AG08396 (cell line): Measurements from ENCODE around the gene IQCB1.
"Not testable (repeated sequence)": the region's sequence is repeated elsewhere in the genome, so short reads cannot be mapped to it uniquely, and the experiment has no call there.

Source experiments
- DNase-seq: peaks from one replicate; pipeline ENCODE4 v3.0.0; 2012; ENCODE audit warnings: low spot score, mixed read lengths

The IQCB1 gene, protein sequence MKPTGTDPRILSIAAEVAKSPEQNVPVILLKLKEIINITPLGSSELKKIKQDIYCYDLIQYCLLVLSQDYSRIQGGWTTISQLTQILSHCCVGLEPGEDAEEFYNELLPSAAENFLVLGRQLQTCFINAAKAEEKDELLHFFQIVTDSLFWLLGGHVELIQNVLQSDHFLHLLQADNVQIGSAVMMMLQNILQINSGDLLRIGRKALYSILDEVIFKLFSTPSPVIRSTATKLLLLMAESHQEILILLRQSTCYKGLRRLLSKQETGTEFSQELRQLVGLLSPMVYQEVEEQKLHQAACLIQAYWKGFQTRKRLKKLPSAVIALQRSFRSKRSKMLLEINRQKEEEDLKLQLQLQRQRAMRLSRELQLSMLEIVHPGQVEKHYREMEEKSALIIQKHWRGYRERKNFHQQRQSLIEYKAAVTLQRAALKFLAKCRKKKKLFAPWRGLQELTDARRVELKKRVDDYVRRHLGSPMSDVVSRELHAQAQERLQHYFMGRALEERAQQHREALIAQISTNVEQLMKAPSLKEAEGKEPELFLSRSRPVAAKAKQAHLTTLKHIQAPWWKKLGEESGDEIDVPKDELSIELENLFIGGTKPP

DNA sequence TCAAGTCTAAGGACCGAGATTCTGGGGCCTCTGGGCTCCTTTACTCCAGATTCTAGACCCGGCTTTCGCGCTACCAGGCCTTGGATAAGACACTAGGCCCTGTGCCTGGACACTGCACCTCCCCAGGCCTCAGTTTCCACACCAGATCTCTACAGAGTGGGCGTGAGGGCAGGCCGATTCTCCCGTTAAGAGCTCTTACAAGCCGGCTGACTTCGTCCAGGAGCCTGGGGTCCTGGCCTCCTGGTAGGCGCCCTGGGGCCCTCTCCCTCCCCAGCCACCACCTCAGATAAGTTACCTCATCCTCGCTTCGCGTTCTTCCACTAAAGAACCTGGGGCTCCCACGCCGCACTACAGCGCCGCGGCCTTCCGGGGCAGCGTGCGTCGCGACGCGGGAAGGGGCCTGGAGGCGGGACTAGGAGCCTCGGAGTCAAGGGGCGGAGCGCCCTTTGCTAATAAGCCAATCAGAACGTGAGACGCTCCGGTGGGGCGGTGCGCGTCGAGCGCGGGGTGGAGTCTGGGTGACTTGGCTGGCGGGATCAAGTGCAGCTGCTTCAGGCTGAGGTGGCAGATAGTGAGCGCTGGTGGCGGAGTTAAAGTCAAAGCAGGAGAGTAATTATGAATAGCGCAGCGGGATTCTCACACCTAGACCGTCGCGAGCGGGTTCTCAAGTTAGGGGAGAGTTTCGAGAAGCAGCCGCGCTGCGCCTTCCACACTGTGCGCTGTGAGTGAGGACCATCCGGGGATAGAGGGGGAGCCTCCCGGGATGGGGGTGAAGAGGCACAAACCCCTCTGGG lies at the start of gene IQCB1, which contains the start of gene EAF2:
TSS of gene IQCB1 (minus strand) at position 390 of the 794 bp plus-strand sequence. CDS start 6,100 bp downstream, outside the sequence.
TSS of gene EAF2 (plus strand) at position 539 of the 794 bp plus-strand sequence. CDS start at position 616, 77 bp downstream.
- DNase-seq = peak; percentile 98

DNA sequence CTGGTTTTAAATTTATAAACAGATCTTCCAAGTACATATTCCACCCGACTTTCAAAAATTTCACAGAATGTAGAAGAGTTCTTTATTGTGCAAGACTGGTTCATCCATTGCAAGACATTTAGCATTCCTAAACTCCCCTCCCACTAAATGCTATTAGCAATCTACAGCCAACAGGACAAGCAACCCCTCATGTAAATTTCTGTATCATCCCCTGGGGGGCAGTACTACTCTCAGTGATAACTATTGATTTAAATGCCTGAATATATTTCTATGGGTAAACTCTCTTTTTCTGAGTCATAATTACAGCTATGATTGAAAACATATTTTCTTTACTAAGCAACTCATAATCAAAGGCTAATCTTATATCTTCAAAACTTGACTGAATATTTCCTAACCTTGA lies 48.6 kb upstream of the IQCB1 start:
- peak; percentile 11 for DNase-seq

DNA sequence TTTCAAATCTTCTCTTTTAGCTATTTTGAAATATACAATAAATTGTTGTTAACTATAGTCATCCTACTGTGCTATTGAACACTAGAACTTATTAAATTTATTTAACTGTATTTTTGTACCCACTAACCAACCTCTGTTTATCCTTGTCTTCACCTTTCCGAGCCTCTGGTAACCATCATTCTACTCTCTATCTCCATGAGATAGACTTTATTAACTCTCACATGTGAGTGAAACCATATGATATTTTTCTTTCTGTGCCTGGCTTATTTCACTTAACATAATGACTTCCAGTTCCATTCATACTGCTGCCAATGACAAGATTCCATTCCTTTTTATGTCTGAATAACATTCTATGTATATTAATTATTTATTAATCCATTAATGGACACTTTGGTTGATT lies 43.6 kb upstream of the IQCB1 start:
- no peak for DNase-seq

DNA sequence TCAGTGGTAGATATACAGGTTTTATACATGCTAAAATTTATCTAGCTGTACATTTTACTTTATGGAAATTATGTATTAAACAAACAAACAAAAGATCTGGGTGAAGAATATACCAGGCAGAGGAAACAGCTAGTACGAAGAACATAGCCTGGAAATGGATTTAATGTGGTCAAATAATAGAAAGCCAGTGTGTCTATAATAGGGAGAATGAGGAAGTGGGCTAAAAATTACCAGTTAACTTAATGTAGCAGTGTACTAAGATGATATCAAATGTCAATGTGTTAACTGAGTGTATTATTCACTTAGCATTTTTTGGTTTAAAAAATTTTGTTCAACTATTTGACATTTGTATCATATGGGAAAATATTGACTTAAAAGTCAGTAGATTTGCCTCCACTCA lies 36.6 kb upstream of the IQCB1 start:
- no peak for DNase-seq

DNA sequence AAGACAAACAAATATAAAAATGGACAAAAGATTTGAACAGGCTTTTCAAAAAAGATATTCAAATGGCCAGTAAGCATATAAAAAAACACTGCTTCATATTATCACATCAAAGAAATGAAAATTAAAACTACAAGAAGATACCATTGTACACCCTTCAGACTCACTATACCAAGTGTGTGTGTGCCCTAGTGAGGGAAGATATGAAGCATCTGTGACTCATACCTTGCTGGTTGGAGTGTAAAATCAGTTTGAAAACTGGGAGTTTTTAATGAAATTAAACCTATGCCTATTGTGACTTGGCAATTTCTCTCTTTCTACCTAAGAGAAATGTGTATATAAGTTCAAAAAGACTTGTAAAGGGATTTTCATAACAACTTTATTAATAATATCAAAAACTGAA lies 35.9 kb upstream of the IQCB1 start:
- no peak for DNase-seq

DNA sequence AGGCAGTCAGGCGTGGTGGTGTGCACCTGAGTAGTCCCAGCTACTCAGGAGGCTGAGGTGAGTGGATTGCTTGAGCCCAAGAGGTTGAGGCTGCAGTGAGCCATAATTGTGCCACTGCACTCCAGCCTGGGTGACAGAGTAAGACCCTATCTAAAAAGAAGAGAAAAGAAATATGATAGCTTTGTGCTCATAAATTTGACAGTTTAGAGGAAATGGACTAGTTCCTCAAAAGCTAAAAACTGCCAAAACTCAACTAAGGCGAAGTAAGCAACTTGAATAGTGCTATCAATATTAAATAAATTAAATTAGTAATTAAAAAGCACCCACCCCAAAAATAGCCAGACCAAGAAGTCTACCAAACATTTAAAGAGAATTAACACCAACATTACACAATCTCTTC lies 34.9 kb upstream of the IQCB1 start:
- DNase-seq = no peak

DNA sequence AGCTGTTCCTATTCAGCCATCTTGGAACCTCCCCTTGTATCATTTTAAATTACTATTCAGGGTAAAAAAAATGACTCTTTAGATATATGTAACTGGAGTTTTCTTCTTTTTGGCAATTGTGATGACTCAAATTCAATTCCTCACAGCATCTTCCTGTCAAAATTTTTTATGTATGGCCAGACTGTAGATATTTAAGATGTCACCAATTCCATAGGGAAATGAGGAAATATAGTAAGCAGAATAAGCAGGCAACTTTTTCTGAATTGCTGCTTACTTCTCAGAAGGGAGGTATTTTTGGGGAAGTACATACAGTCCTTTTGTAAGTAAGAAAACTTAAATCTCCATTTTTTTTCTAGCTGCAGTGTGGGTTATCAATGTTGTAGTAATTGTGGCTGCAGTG lies 28.9 kb upstream of the IQCB1 start:
- DNase-seq = no peak

DNA sequence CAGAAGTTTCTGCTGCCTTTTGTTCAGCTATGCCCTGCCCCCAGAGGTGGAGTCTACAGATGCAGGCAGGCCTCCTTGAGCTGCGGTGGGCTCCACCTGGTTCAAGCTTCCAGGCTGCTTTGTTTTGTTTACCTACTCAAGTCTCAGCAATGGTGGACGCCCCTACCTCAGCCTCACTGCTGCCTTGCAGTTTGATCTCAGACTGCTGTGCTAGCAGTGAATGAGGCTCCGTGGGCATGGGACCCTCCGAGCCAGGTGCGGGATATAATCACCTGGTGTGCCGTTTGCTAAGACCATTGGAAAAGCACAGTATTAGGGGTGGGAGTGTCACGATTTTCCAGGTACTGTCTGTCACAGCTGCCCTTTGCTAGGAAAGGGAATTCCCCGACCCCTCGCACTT lies 28.4 kb upstream of the IQCB1 start:
- DNase-seq = not testable (repeated sequence)

DNA sequence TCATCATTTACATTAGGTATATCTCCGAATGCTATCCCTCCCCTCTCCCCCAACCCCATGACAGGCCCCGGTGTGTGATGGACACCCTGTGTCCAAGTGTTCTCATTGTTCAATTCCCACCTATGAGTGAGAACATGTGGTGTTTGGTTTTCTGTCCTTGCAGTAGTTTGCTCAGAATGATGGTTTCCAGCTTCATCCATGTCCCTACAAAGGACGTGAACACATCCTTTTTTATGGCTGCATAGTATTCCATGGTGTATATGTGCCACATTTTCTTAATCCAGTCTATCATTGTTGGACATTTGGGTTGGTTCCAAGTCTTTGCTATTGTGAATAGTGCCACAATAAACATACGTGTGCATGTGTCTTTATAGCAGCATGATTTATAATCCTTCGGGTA lies 22.9 kb upstream of the IQCB1 start:
- DNase-seq = not testable (repeated sequence)

DNA sequence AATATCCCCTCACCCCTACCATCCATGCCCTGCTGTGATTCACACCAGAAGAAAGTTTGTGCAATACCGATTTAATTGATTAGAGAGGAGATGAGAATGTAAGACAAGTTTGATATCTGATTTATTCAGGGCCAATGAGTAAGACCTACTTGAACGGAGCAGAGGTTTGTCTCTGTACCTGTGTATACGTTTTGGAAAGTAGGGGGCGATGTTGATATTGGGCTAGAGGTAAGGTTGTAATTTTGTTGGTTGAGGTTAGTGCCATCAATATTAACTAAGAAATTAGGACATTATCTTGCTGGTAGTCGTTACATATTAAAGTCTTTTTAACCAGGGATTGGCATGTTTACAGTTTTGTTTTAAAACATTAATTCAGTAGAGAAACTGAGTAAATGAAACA lies 20.7 kb upstream of the IQCB1 start:
- DNase-seq = no peak

DNA sequence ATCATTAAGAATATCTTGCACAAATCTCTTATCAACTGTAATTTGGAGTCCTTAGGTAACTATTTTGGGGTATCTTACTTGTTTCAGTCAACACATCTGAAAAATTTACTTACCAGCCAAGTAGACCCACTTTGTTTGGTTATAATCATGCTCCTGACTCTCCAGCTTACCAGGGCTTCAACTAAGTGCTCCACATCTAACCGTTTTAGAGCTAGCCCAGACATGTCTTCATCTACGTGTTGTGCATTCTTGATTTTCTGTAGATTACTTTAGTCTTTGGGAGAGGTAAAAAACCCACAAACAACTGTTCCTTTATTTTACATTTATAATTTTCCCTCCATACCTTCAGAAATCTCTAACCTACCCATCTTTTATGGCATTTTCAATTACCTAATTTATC lies 17.4 kb upstream of the IQCB1 start:
- DNase-seq = no peak

DNA sequence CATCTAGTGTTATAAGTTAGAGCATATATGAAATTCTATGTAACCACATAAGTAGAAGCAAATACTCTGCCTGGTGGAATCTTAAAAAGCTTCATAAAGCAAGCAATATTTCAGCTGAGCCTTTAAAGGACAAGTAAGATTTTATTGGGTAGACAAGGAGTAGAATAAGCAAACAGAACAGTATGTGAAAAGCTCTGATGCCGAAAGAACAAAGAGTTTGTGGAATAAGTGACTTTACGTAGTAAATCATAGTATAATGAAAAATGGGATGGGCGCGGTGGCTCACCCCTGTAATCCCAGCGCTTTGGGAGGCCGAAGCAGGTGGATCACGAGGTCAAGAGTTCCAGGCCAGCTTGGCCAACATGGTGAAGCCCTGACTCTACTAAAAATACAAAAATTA lies 10.0 kb upstream of the IQCB1 start:
- no peak for DNase-seq

DNA sequence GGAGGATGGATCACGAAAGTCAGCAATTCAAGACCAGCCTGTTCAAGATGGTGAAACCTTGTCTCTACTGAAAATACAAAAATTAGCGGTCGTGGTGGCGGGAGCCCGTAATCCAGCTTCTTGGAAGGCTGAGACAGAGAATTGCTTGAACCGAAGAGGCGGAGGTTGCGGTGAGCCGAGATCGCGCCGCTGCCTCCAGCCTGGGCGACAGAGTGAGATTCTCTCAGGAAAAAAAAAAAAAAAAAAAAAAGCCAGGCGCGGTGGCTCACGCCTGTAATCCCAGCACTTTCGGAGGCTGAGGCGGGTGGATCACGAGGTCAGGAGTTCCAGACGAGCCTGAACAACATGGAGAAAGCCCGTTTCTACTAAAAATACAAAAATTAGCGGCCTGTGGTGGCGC lies 5.1 kb upstream of the IQCB1 start:
- DNase-seq = no peak

DNA sequence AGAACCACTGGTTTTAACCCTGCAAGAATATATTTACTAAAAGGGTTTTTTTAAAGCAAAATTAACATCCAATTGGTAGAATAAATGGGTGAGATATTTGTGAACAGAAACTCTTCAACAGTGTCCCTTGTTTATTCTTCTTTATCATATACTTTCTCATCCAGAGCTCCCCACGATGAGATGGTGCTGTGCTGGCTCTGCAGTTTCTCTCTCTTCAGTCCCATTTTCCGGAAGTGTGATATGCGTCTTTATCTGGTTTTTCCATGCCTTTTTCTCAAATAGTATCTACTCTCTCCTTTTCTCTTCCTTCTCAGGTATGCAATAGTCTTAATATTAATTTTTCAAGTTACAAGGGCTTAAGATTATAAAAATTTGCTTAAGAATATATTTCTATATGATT lies 1.6 kb upstream of the IQCB1 start:
- DNase-seq = no peak

DNA sequence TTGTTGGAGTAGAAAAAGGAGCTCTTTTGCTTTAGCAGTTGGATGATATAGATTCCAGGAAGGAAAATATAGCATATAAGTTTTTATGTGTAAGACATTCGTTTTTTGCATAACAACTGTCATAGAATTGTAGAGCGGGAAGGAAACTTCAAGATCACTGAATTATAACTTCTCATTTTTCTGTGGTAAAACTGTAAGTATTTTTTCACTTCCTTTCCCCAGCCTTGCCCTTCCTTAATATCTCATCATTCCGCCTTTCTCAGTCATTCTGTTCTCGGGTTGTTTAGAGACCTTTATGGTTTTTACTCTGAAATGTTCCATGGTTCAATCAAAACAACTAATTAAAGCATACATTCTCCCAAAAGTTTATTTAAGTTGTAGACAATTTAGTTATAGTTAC lies 1.2 kb upstream of the IQCB1 start:
- no peak for DNase-seq

DNA sequence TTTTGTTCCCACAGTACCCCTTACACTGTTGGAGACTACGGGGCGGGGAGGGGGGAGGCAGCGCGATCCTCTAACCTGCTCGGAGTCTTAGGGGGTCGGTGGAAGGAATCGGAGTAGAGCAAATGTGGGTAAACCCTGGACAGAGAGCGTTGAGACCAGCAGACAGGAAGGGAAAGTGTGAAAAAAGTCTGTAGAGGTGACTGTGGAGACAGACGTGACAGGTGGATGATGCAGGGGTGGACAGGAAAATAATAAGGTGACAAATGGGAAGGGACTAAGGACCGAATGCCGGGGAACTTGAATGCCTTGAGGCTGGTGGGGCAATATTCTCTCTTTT lies 573 bp upstream of the IQCB1 start:
- no peak for DNase-seq

DNA sequence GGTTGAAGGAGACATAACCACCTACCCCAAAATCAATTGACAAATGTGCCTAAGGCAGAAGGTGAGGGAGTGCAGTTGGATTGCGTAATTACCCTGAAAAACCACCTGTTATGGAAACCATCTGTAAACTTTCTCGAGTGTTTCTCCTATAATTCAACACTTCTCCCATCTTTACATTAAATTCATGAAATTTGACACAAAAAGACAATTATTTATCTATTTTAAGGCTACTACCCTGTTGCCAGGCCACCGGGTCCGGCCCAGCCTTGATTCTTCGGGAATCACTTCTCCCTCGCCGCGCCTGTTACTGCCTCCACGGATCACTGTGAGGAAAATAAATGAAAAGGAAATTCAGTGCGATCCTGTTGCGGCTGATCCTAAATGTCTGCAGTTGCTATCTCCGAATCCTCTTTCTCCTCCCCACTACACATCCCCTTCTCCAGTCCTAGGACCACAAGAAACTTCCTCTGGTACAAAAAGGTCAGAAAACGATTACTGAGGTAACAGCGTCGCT lies 646 bp downstream of the IQCB1 start:
- DNase-seq = peak; percentile 28

DNA sequence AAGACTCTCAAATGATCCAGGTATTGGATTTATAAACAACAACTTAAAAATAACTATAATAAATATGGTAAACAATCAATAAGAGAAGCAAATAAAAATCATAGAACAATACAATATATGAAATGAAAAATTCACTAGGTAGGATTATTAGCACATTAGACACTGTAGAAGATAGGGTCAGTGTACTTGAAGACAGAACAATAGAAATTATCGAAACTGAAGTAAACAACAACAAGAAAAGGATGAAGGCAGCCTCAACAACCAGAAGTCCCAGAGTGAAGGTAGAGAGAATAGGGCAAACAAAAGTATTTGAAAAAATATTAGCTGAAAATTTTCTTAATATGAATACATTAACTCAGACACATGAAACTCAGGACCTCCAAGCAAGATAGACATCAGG lies 11.9 kb downstream of the IQCB1 start:
- DNase-seq = no peak

DNA sequence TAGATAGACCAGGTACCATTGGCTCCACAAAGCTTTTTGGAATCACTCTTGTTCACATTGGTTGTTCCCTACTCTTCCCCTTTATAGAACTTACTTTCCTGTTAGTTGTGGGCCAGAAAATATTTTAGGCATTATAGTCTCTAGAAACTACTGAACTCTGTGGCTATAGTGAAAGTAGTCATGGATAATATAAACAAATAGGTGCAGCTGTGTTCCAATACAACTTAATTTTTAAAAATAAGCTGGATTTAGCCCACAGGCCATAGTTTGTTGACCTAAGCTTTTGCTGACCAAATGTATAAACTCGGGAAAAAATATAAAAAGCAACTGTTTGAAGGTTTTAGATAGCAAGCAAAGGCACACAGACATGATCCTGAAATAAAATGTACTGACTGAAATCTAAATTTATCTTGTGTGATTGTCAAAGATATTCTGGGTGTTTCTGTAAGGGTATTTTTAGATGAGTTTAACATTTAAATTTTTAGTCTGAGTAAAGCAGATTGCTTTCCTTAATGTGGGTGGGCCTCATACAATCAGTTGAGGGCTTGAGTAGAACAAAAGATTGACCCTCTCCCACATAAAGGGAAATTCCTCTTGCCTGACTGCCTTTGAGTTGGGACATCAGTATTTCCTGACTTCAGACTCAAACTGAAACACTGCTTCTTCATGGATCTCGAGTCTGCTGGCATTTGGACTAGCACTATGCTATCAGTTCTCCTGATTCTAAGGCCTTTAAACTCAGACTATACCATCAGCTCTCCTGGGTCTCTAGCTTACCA lies 13.2 kb downstream of the IQCB1 start:
- DNase-seq = no peak

DNA sequence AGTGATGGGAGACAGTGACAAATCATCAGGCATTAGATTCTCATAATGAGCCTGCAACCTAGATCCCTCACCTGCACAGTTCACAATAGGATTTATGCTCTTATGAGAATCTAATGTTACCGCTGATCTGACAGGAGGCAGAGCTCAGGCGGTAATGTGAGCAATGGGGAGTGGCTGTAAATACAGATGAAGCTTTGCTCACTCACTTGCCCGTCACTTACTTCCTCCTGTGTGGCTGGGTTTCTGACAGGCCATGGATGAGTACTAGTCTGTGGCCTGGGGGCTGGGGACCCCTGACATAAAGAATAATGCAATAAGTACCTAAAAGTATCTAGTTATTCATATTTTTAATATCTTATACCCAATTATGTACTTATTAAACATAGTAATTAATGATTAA lies 15.6 kb downstream of the IQCB1 start:
- DNase-seq = no peak

DNA sequence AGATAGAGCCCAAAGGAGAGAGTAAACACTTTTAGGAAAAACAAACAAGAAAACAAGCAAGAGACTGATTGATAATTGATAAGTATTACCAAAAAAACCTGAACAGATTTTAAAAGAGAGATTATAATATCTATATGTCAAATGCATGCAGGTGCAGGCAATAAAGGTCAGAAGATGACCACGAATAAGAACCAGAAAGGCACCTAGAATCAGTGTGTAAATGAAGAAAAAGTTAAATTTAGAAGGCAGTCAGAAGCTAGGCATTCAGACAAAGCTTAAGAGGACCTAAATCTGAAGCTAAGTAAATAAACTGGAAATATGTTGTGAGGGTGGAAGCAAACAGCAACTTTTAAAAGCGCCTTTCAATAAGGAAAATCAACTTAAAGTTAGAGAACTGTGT lies 16.3 kb downstream of the IQCB1 start:
- no peak for DNase-seq

DNA sequence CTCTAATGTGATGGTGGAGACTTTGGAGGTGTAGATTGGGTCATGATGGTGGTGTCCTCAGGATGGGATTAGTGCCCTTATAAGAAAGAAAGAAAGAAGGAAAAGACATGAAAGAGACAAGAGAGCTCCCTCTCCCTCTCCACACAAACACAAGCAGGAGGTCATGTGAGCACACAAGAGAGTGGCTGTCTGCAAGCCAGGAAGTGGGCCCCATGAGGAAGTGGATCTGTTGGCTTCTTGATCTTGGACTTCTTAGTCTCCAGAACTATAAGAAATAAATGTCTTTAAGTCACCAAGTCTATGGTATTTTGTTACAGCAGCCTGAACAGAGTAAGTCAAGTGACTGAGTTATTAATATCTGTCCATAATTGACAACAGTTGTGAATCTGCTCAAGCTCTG lies 17.1 kb downstream of the IQCB1 start:
- no peak for DNase-seq
